KOPT-K1 (cell line): ENCODE data around the gene IKZF3.

Experiments used
- H3K27ac ChIP-seq: fragments of 200-600 bp; sonication (generic); 2 replicates; pipeline ENCODE4 v1.5.1; 2016; ENCODE audit warnings: antibody characterized with exemption, mild to moderate bottlenecking, low read depth, low read length; ENCODE audit not compliant: poor library complexity, severe bottlenecking
- H3K36me3 ChIP-seq: fragments of 200-600 bp; sonication (generic); 2 replicates; pipeline ENCODE4 v1.5.1; 2017; ENCODE audit warnings: antibody characterized with exemption, mild to moderate bottlenecking, low read length, moderate library complexity; ENCODE audit not compliant: insufficient read depth
- H3K9me3 ChIP-seq: fragments of 200-600 bp; sonication (generic); 2 replicates; pipeline ENCODE4 v1.5.1; 2017; ENCODE audit warnings: antibody characterized with exemption, low read length, mild to moderate bottlenecking; ENCODE audit not compliant: insufficient read depth, poor library complexity, severe bottlenecking

Gene IKZF3

GRCh38 chr17:39787743-39788484, 76.2 kb downstream of the IKZF3 start:
- no peaks in the 10 kb centered on the region for H3K9me3 ChIP-seq
- H3K36me3 ChIP-seq, result no peaks in the 10 kb centered on the region
- no peak overlapping the region for H3K27ac ChIP-seq

GRCh38 chr17:39787041-39787440, 77.1 kb downstream of the IKZF3 start:
- Histone ChIP-seq H3K36me3 (no peaks in the 10 kb centered on the region), H3K27ac (no peak overlapping the region), H3K9me3 (no peaks in the 10 kb centered on the region)

- Histone ChIP-seq H3K36me3 (no peaks in the 10 kb centered on the region), H3K9me3 (no peaks in the 10 kb centered on the region), H3K27ac (no peak overlapping the region)
Measured at GRCh38 chr17:39782980-39783379, 81.1 kb downstream of the IKZF3 start.

- Histone ChIP-seq H3K27ac (no peak overlapping the region), H3K9me3 (no peaks in the 10 kb centered on the region), H3K36me3 (no peaks in the 10 kb centered on the region)
Measured at GRCh38 chr17:39782481-39782880, 81.6 kb downstream of the IKZF3 start.

GRCh38 chr17:39781861-39782213, 82.3 kb downstream of the IKZF3 start:
- Histone ChIP-seq H3K27ac (no peak overlapping the region), H3K9me3 (no peaks in the 10 kb centered on the region), H3K36me3 (no peaks in the 10 kb centered on the region)

GRCh38 chr17:39781031-39781860, 82.9 kb downstream of the IKZF3 start:
- H3K27ac ChIP-seq, result peak overlapping the region; percentile 14
- no peaks in the 10 kb centered on the region for H3K9me3 ChIP-seq
- H3K36me3 ChIP-seq, result no peaks in the 10 kb centered on the region

GRCh38 chr17:39777534-39778365, 86.4 kb downstream of the IKZF3 start:
- no peaks in the 10 kb centered on the region for H3K9me3 ChIP-seq
- H3K36me3 ChIP-seq, result no peaks in the 10 kb centered on the region
- H3K27ac ChIP-seq, result peak overlapping the region; percentile 73

- Histone ChIP-seq H3K27ac (peak overlapping the region; percentile 73), H3K9me3 (no peaks in the 10 kb centered on the region), H3K36me3 (no peaks in the 10 kb centered on the region)
Measured at GRCh38 chr17:39776252-39776651, 87.9 kb downstream of the IKZF3 start.

GRCh38 chr17:39775031-39775430, 89.1 kb downstream of the IKZF3 start:
- Histone ChIP-seq H3K9me3 (no peaks in the 10 kb centered on the region), H3K27ac (peak overlapping the region; percentile 4), H3K36me3 (no peaks in the 10 kb centered on the region)

GRCh38 chr17:39774047-39774446, 90.1 kb downstream of the IKZF3 start:
- Histone ChIP-seq H3K9me3 (no peaks in the 10 kb centered on the region), H3K27ac (no peak overlapping the region), H3K36me3 (no peaks in the 10 kb centered on the region)

GRCh38 chr17:39772987-39773934, 90.9 kb downstream of the IKZF3 start:
- no peaks in the 10 kb centered on the region for H3K9me3 ChIP-seq
- peak overlapping the region; percentile 69 for H3K27ac ChIP-seq
- no peaks in the 10 kb centered on the region for H3K36me3 ChIP-seq

- H3K27ac ChIP-seq, result peak overlapping the region; percentile 69
- H3K36me3 ChIP-seq, result no peaks in the 10 kb centered on the region
Measured at GRCh38 chr17:39772415-39772814, 91.7 kb downstream of the IKZF3 start.

GRCh38 chr17:39769974-39770587, 94.0 kb downstream of the IKZF3 start:
- H3K36me3 ChIP-seq, result peaks cover 11% of the 10 kb centered on the region
- peak overlapping the region; percentile 69 for H3K27ac ChIP-seq
- no peaks in the 10 kb centered on the region for H3K9me3 ChIP-seq

More at GRCh38 chr17:39772415-39772814, 91.7 kb downstream of the IKZF3 start:
- no peaks in the 10 kb centered on the region for H3K9me3 ChIP-seq

GRCh38 chr17:39767147-39767546, 97.0 kb downstream of the IKZF3 start:
- H3K27ac ChIP-seq, result peak overlapping the region; percentile 57

More at GRCh38 chr17:39767147-39767546, 97.0 kb downstream of the IKZF3 start:
- no peaks in the 10 kb centered on the region for H3K9me3 ChIP-seq
- peaks cover 17% of the 10 kb centered on the region for H3K36me3 ChIP-seq
